DMS153 treated with DMSO at 0.1 percent for 48 hours (cell line): ENCODE measurements around the gene RASSF8.

Experiments used
- DNase-seq: peaks from one replicate; lab custom pipeline; 2025; ENCODE audit not compliant: unreplicated experiment; lab: John Stamatoyannopoulos, UW

Gene RASSF8

GRCh38 chr12:25990495-25990894 is 32.0 kb downstream of the RASSF8 start:
- DNase-seq = no peak

- DNase-seq = no peak
These were observed 33.7 kb downstream of the RASSF8 start for GRCh38 chr12:25992026-25992782.

GRCh38 chr12:25993901-25994651 is 35.6 kb downstream of the RASSF8 start:
- DNase-seq = no peak

- no peak for DNase-seq
These were observed 36.6 kb downstream of the RASSF8 start for GRCh38 chr12:25994901-25995625.

- no peak for DNase-seq
These were observed 37.4 kb downstream of the RASSF8 start for GRCh38 chr12:25995906-25996305.

- DNase-seq = no peak
These were observed 38.2 kb downstream of the RASSF8 start for GRCh38 chr12:25996677-25997076.

GRCh38 chr12:25997201-25997963 is 38.9 kb downstream of the RASSF8 start:
- no peak for DNase-seq

GRCh38 chr12:26000898-26001297 is 42.4 kb downstream of the RASSF8 start:
- no peak for DNase-seq

- no peak for DNase-seq
These were observed 43.0 kb downstream of the RASSF8 start for GRCh38 chr12:26001530-26001929.

- DNase-seq = no peak
These were observed 44.6 kb downstream of the RASSF8 start for GRCh38 chr12:26003065-26003464.

GRCh38 chr12:26007566-26007965 is 49.1 kb downstream of the RASSF8 start:
- no peak for DNase-seq

- DNase-seq = no peak
These were observed 51.1 kb downstream of the RASSF8 start for GRCh38 chr12:26009593-26009992.

- no peak for DNase-seq
These were observed 51.9 kb downstream of the RASSF8 start for GRCh38 chr12:26010293-26010821.

GRCh38 chr12:26011099-26011498 is 52.6 kb downstream of the RASSF8 start:
- DNase-seq = no peak

- DNase-seq = no peak
These were observed 55.6 kb downstream of the RASSF8 start for GRCh38 chr12:26014085-26014484.

GRCh38 chr12:26016516-26016915 is 58.0 kb downstream of the RASSF8 start:
- no peak for DNase-seq

GRCh38 chr12:26017484-26018211 is 59.2 kb downstream of the RASSF8 start:
- no peak for DNase-seq

- no peak for DNase-seq
These were observed 60.4 kb downstream of the RASSF8 start for GRCh38 chr12:26018926-26019325.

GRCh38 chr12:26021534-26021933 is 63.1 kb downstream of the RASSF8 start:
- no peak for DNase-seq

- no peak for DNase-seq
These were observed 63.6 kb downstream of the RASSF8 start for GRCh38 chr12:26022043-26022442.
